T-helper 1 cell (primary cell): ENCODE measurements around the gene ASCC3.

Source experiments
- DNase-seq, 5 donors: peaks; one replicate each; pipeline ENCODE4 v3.0.0-alpha.2; 2012 to 2020

ASCC3 gene

GRCh38 chr6:100462706-100463629, 418.2 kb downstream of the ASCC3 start:
- DNase-seq = no peak

- DNase-seq = peak in 1 of 5 donors; percentile 47
These were observed 419.0 kb downstream of the ASCC3 start for GRCh38 chr6:100461917-100462705.

- DNase-seq = no peak
These were observed 419.7 kb downstream of the ASCC3 start for GRCh38 chr6:100461278-100461916.

- DNase-seq = no peak
These were observed 420.4 kb downstream of the ASCC3 start for GRCh38 chr6:100460650-100461204.

GRCh38 chr6:100459592-100460184, 421.4 kb downstream of the ASCC3 start:
- DNase-seq = no peak

- no peak for DNase-seq
These were observed 422.1 kb downstream of the ASCC3 start for GRCh38 chr6:100458841-100459591.
